Testis (tissue), 2 donors: ENCODE results near the gene DMAP1.

Experiments used
- CTCF ChIP-seq, 3 experiments: fragments of 450-650 bp in 2 of 3; fragments of 200-600 bp in 1 of 3; sonication (generic) in 1 of 3; IDR thresholded peaks; one replicate each; pipeline ENCODE4 v1.5.1; 2016 to 2019; ENCODE audit warnings: antibody characterized with exemption in 3 of 3, mild to moderate bottlenecking in 2 of 3, moderate library complexity in 1 of 3
- POLR2A ChIP-seq: fragments of 450-650 bp; IDR thresholded peaks from one replicate; pipeline ENCODE4 v1.6.1; 2017; ENCODE audit warnings: antibody characterized with exemption, mild to moderate bottlenecking, moderate library complexity

GRCh38 chr1:44170281-44170823 is 42.9 kb upstream of the DMAP1 start:
- no peak for TF ChIP-seq CTCF (IDR thresholded peaks at IDR 0.05)
- no peak for TF ChIP-seq POLR2A
